Smooth muscle cell (in vitro differentiated cells): ENCODE measurements around the gene DYDC2. TPM values are rescaled to one million over a fixed set of nuclear protein-coding genes. Genes with fewer than 3 reads are reported as not detected.

Experiments
- DNase-seq: peaks from one replicate; lab custom pipeline; 2025; ENCODE audit not compliant: unreplicated experiment; lab: John Stamatoyannopoulos, UW
- H2AFZ ChIP-seq: fragments of 200-600 bp; sonication (generic); 2 replicates; pipeline ENCODE4 v1.6.0; 2016; ENCODE audit warnings: antibody characterized with exemption, low read depth, mild to moderate bottlenecking
- H3F3A ChIP-seq: fragments of 200-600 bp; sonication (generic); 2 replicates; pipeline ENCODE4 v1.6.0; 2017; ENCODE audit warnings: antibody characterized with exemption, low read depth
- H3K27ac ChIP-seq: fragments of 200-600 bp; sonication (generic); 2 replicates; pipeline ENCODE4 v1.5.1; 2016; ENCODE audit warnings: low read depth, mild to moderate bottlenecking
- H3K27me3 ChIP-seq: fragments of 200-600 bp; sonication (generic); 2 replicates; pipeline ENCODE4 v1.6.1; 2016; ENCODE audit warnings: low read depth, mild to moderate bottlenecking
- H3K36me3 ChIP-seq: fragments of 200-600 bp; sonication (generic); 2 replicates; pipeline ENCODE4 v1.5.1; 2016; ENCODE audit warnings: low read depth
- H3K4me1 ChIP-seq: fragments of 200-600 bp; sonication (generic); 2 replicates; pipeline ENCODE4 v1.5.1; 2016; ENCODE audit warnings: low read depth
- H3K4me2 ChIP-seq: fragments of 200-600 bp; sonication (generic); 2 replicates; pipeline ENCODE4 v1.6.0; 2016; ENCODE audit warnings: mild to moderate bottlenecking
- H3K4me3 ChIP-seq: fragments of 200-600 bp; sonication (generic); 2 replicates; pipeline ENCODE4 v1.5.1; 2016; ENCODE audit warnings: mild to moderate bottlenecking
- H3K79me2 ChIP-seq: fragments of 200-600 bp; sonication (generic); 2 replicates; pipeline ENCODE4 v1.6.0; 2016; ENCODE audit warnings: low read depth, mild to moderate bottlenecking
- H3K9ac ChIP-seq: fragments of 200-600 bp; sonication (generic); 2 replicates; pipeline ENCODE4 v1.6.0; 2016; ENCODE audit warnings: low read depth
- H3K9me3 ChIP-seq: fragments of 200-600 bp; sonication (generic); replicated peaks from 2 replicates; pipeline ENCODE4 v1.5.1; 2016; ENCODE audit warnings: low read depth
- H4K20me1 ChIP-seq: fragments of 200-600 bp; sonication (generic); 2 replicates; pipeline ENCODE4 v1.6.0; 2016; ENCODE audit warnings: low read depth
- WGBS: methylation state at CpG from one replicate; pipeline ENCODE4 v1.1.7; 2016; ENCODE audit warnings: low lambda C conversion rate; 5-methylcytosine and 5-hydroxymethylcytosine counted together
- polyA plus RNA-seq: library from polyadenylated mRNA; unstranded; fragments of >200 nt; fragmentation: Nextera tagmentation; extraction: Ambion mirVana; gene quantifications from 2 replicates; pipeline ENCODE4 v1.2.1, GENCODE V29; 2016
- total RNA-seq: library from RNA; depleted of rRNA; stranded (reverse); fragments of >200 nt; gene quantifications from 2 replicates; pipeline ENCODE4 v1.2.3, GENCODE V29; 2014
- TF ChIP-seq, protein P1 (sequence below): fragments of 200-600 bp; sonication (generic); IDR thresholded peaks from 2 replicates; pipeline ENCODE4 v1.5.1; 2017; ENCODE audit warnings: borderline replicate concordance, mild to moderate bottlenecking, antibody characterized with exemption; ENCODE audit not compliant: insufficient read depth, poor library complexity, severe bottlenecking

Gene DYDC2
- total and polyA plus RNA-seq, 2 experiments from 2014 or later, result not detected

DNA sequence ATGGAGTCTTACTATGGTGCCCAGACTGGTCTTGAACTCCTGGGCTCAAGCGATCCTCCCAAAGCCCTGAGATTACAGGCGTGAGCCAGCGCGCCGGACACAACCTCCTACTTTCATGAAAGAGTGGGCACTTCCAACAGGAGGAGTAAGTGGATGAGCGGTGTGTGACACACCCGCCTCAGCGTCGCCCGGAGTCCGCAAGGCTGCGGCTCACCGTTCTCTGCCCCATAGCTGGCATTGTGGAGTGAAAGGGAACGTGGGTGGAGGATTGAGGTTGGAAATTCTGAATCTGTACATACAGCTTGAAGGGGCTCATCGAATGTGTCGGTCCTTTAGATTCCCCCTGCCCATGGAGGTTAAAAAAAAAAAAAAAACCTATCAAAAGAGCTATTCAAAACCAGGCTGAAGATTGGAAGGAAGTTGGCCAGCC lies 51.2 kb downstream of the DYDC2 start:
- TF ChIP-seq, protein P1, sequence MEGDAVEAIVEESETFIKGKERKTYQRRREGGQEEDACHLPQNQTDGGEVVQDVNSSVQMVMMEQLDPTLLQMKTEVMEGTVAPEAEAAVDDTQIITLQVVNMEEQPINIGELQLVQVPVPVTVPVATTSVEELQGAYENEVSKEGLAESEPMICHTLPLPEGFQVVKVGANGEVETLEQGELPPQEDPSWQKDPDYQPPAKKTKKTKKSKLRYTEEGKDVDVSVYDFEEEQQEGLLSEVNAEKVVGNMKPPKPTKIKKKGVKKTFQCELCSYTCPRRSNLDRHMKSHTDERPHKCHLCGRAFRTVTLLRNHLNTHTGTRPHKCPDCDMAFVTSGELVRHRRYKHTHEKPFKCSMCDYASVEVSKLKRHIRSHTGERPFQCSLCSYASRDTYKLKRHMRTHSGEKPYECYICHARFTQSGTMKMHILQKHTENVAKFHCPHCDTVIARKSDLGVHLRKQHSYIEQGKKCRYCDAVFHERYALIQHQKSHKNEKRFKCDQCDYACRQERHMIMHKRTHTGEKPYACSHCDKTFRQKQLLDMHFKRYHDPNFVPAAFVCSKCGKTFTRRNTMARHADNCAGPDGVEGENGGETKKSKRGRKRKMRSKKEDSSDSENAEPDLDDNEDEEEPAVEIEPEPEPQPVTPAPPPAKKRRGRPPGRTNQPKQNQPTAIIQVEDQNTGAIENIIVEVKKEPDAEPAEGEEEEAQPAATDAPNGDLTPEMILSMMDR, result no peak
- Histone ChIP-seq H3K27ac (peak overlapping the region; percentile 74), H3K4me1 (peaks cover 44% of the 10 kb centered on the region), H3K27me3 (no peaks in the 10 kb centered on the region), H3K36me3 (no peaks in the 10 kb centered on the region), H3K79me2 (no peaks in the 10 kb centered on the region), H3K9ac (peak overlapping the region; percentile 50), H3K4me3 (peak overlapping the region; percentile 72), H3K4me2 (peak overlapping the region; percentile 93), H4K20me1 (peaks cover 20% of the 10 kb centered on the region), H3F3A (peaks cover 24% of the 10 kb centered on the region), H3K9me3 (no peaks in the 10 kb centered on the region), H2AFZ (peak overlapping the region; percentile 89)
- 13% methylated on average over 16 of the region's 16 CpGs for WGBS
- no peak for DNase-seq

GRCh38 chr10:80408242-80409101 lies 51.9 kb downstream of the DYDC2 start, which contains the start of gene PRXL2A:
Gene PRXL2A (plus strand): TSS chr10:80408551. CDS start chr10:80420468, 11,917 bp downstream.
- no peaks in the 10 kb centered on the region for H3K79me2 ChIP-seq
- H3K36me3 ChIP-seq, result no peaks in the 10 kb centered on the region
- H3F3A ChIP-seq, result peaks cover 24% of the 10 kb centered on the region
- DNase-seq, result peak; percentile 45
- H2AFZ ChIP-seq, result peak within 1 kb of the TSS; percentile 89
- H3K9ac ChIP-seq, result peak within 1 kb of the TSS; percentile 50
- H3K27ac ChIP-seq, result peak within 1 kb of the TSS; percentile 74
- H3K9me3 ChIP-seq, result no peaks in the 10 kb centered on the region
- peak within 1 kb of the TSS; percentile 72 for H3K4me3 ChIP-seq
- peaks cover 20% of the 10 kb centered on the region for H4K20me1 ChIP-seq
- peaks cover 48% of the 10 kb centered on the region for H3K4me1 ChIP-seq
- TF ChIP-seq, protein P1, result no peak
- no peaks in the 10 kb centered on the region for H3K27me3 ChIP-seq
- H3K4me2 ChIP-seq, result peak within 1 kb of the TSS; percentile 93
- under 1% methylated on average over 79 of the region's 96 CpGs for WGBS

DNA sequence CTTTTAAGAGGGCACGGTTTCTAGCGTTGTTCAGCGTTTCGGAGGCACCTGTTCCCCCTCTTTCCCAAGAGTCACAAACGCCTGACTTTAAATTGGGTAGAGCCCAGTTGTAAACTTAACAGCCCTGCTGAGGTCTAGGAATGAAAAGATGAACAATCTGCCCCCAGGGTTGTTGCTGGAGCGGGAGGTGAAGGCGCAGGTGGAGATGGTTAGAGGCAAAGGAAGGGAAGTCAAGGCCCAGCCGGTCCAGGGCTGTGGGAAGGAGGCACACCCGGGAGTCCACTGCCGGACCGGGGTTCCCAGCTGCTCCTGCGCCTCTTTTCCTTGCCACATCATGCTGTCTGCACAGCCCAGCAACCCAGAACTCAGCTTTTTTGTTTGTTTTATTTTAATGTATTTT lies 52.5 kb downstream of the DYDC2 start:
- TF ChIP-seq, protein P1, result no peak
- H3K4me2 ChIP-seq, result peak overlapping the region; percentile 93
- no peak overlapping the region for H3K27ac ChIP-seq
- peaks cover 26% of the 10 kb centered on the region for H3F3A ChIP-seq
- peak overlapping the region; percentile 72 for H3K4me3 ChIP-seq
- DNase-seq, result no peak
- H3K4me1 ChIP-seq, result peaks cover 54% of the 10 kb centered on the region
- no peaks in the 10 kb centered on the region for H3K27me3 ChIP-seq
- H3K9me3 ChIP-seq, result no peaks in the 10 kb centered on the region
- H3K9ac ChIP-seq, result peak overlapping the region; percentile 50
- H2AFZ ChIP-seq, result peak overlapping the region; percentile 89
- 24% methylated on average over 12 of the region's 12 CpGs for WGBS
- H3K36me3 ChIP-seq, result no peaks in the 10 kb centered on the region
- no peaks in the 10 kb centered on the region for H3K79me2 ChIP-seq
- H4K20me1 ChIP-seq, result peaks cover 20% of the 10 kb centered on the region

GRCh38 chr10:80410122-80410521 lies 53.5 kb downstream of the DYDC2 start:
- H3K9ac ChIP-seq, result no peak overlapping the region
- H3K79me2 ChIP-seq, result peaks cover 8% of the 10 kb centered on the region
- H3K36me3 ChIP-seq, result no peaks in the 10 kb centered on the region
- H4K20me1 ChIP-seq, result peaks cover 22% of the 10 kb centered on the region
- H3K4me3 ChIP-seq, result peak overlapping the region; percentile 72
- no peak overlapping the region for H2AFZ ChIP-seq
- WGBS, result 54% methylated on average over 2 of the region's 2 CpGs
- peak overlapping the region; percentile 93 for H3K4me2 ChIP-seq
- H3K27me3 ChIP-seq, result no peaks in the 10 kb centered on the region
- DNase-seq, result no peak
- peaks cover 57% of the 10 kb centered on the region for H3K4me1 ChIP-seq
- TF ChIP-seq, protein P1, result no peak
- H3K9me3 ChIP-seq, result no peaks in the 10 kb centered on the region
- H3F3A ChIP-seq, result peaks cover 30% of the 10 kb centered on the region
- peak overlapping the region; percentile 9 for H3K27ac ChIP-seq
